ENCODE measurements around the gene MAGEB4.

DNA sequence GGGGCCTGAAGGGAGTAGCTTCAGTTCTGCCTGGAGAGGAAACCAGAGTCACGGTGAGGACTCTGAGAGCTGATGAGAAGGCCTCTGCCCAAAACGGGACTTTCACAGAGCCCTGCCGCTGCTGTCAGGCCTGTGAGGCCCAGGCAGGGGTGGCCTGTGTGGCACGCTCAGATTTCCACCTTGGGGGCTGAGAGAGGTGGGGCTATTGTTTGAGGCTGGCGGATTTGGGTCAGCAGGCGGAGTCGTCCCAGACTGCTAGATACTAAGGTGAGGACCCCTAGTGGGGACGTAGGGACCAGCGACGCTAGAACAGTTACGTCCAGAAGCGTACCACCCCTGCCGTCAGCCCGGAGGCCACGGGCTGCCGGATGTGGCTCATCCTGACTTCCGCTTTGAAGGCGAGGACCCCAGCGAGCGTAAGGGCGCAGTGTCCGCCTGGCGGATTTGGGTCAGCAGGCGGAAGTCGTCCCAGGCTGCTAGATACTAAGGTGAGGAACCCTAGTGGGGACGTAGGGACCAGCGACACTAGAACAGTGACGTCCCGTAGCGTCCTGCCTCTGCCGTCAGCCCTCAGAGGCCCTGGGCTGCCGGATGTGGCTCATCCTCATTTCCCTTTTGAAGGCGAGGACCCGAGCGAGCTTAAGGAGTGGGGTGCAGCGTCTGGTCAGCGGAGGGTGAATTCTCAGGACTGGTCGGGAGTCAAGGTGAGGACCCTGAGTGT lies 5.1 kb downstream of the MAGEB4 start, which contains the start of gene MAGEB1:
- no peak for TF ChIP-seq CTCF (conservative IDR thresholded peaks at IDR 0.05 in 1 of 2, IDR thresholded peaks at IDR 0.05 in 1 of 2; ENCODE audit: extremely low read depth in 1 of 2, insufficient read depth in 1 of 2, low read depth in 1 of 2, low read length in 2 of 2)
- no peak for TF ChIP-seq EZH2 (IDR thresholded peaks at IDR 0.05; ENCODE audit: borderline replicate concordance, low read length)
